Lung (tissue), 12 donors: ENCODE data around the gene IGFBP6. TPM values are rescaled to one million over a fixed set of nuclear protein-coding genes. Genes with fewer than 3 reads are reported as not detected.

Source experiments
- ATAC-seq: fragments of 200-7000 bp; cut with Tn5 transposase; one replicate; pipeline ENCODE4 v1.9.1; 2020; ENCODE audit warnings: moderate number of reproducible peaks; ENCODE audit not compliant: insufficient read depth, low FRiP score
- DNase-seq, 3 donors: peaks; one replicate each; pipeline ENCODE4 v3.0.0-alpha.2; 2013 to 2017
- H3K27ac ChIP-seq, 2 donors: one replicate each; pipeline ENCODE4 v1.5.1; 2013; ENCODE audit warnings: mild to moderate bottlenecking in 2 of 2, moderate library complexity in 2 of 2, control low read depth in 1 of 2, inconsistent platforms in 1 of 2, low read depth in 1 of 2, low read length in 1 of 2
- H3K27me3 ChIP-seq, 3 donors: one replicate each; pipeline ENCODE4 v1.5.1; 2013; ENCODE audit warnings: low read length in 2 of 3; ENCODE audit not compliant: control insufficient read depth in 3 of 3, insufficient read depth in 3 of 3
- H3K36me3 ChIP-seq, 4 donors: one replicate each; pipeline ENCODE4 v1.5.1; 2013; ENCODE audit warnings: low read length in 4 of 4, mild to moderate bottlenecking in 1 of 4, moderate library complexity in 1 of 4; ENCODE audit not compliant: control insufficient read depth in 4 of 4, insufficient read depth in 4 of 4
- H3K4me1 ChIP-seq, 5 donors: one replicate each; pipeline ENCODE4 v1.5.1; 2013; ENCODE audit warnings: low read length in 5 of 5, mild to moderate bottlenecking in 2 of 5, moderate library complexity in 1 of 5; ENCODE audit not compliant: control insufficient read depth in 5 of 5, insufficient read depth in 5 of 5
- H3K4me3 ChIP-seq: one replicate; pipeline ENCODE4 v1.5.1; 2013; ENCODE audit warnings: mild to moderate bottlenecking, control low read depth, moderate library complexity
- H3K9ac ChIP-seq, 2 donors: one replicate each; pipeline ENCODE4 v1.5.1; 2013; ENCODE audit warnings: low read length in 2 of 2, control low read depth in 1 of 2; ENCODE audit not compliant: insufficient read depth in 1 of 2
- H3K9me3 ChIP-seq, 4 donors: one replicate each; pipeline ENCODE4 v1.5.1; 2013; ENCODE audit warnings: low read length in 3 of 4, mild to moderate bottlenecking in 1 of 4, moderate library complexity in 1 of 4; ENCODE audit not compliant: control insufficient read depth in 4 of 4, insufficient read depth in 3 of 4
- WGBS, 2 donors: extraction: QIAGEN DNeasy Blood & Tissue Kit; methylation state at CpG; one replicate each; pipeline ENCODE4 v1.1.7; 2013; 5-methylcytosine and 5-hydroxymethylcytosine counted together
- polyA plus RNA-seq, 2 donors: library from polyadenylated mRNA; stranded (reverse); fragments of 200-250 nt; gene quantifications; one replicate each; pipeline ENCODE4 v1.2.1, GENCODE V29; 2013
- total RNA-seq, 2 donors: library from RNA; depleted of rRNA in 1 of 2; stranded (reverse); fragments of >200 nt in 1 of 2; gene quantifications; one replicate each; pipeline ENCODE4 v1.2.1, GENCODE V29; 2014 to 2021
- TF ChIP-seq, protein P1 (sequence below): IDR thresholded peaks from 2 replicates; pipeline ENCODE4 v1.5.1; 2012; ENCODE audit warnings: mild to moderate bottlenecking; ENCODE audit errors: control extremely low read depth, extremely low read depth
- donor health status: control.
- donor health status: control.
- donor health status: Bipolar disorder and iron deficiency.
- donor health status: healthy.
- donor health status: DM: yes; HTN: yes; CAD: no.

Gene IGFBP6
- total and polyA plus RNA-seq, 4 donors = 15.9 to 75.0 (median 29.2) TPM

DNA sequence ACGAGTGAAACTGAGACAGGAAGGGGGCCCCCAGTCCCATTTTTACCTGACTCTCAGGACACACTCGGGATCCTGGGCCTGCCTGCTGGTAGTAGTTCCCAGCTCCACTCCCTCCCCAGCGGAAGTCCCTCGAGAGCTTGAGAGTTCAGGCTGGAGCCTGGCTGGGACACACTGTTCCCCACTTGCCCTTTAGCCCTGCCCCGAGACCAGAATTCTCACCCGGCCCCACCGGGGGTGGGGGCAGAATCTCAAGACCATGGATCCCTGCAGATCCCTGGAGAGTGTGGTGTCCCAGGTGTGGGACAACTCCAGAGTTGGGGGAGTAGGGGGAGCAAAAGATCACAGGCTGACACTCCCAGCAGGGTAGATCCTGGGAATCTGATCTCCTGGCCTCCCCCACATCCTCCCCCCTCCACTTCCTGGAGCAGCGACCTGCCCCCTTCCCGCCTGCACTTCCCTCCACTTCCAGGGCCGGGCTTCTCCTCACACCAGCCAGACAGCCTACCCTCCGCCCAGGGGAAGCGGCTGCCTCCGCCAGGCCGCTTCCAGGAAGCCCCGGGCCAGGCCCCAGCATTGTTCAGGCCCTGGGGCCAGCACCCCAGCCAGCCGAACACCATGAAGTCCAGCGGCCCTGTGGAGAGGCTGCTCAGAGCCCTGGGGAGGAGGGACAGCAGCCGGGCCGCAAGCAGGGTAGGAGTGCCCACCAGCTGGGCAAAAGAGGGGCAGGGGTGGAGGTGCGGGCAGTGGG is 47.7 kb upstream of the IGFBP6 start, which contains the start of gene TNS2:
Gene TNS2, plus strand, starts transcription at position 495 of the 748 bp plus-strand sequence. Its CDS starts 121 bp downstream, at position 616.
- Histone ChIP-seq H3K9me3 (no peaks in the 10 kb centered on the region), H3K4me3 (peak within 1 kb of the TSS; percentile 73), H3K9ac (peak within 1 kb of the TSS; percentile 28 to 69), H3K36me3 (peaks cover 0 to 10% (median 2%) of the 10 kb centered on the region in 4 donors), H3K27me3 (no peaks in the 10 kb centered on the region), H3K27ac (peak within 1 kb of the TSS; percentile 89 to 96), H3K4me1 (peaks cover 15 to 74% (median 32%) of the 10 kb centered on the region in 5 donors)
- DNase-seq (peak; percentile 65 to 78 (median 66)), ATAC-seq (peak; percentile 13)
- WGBS, 2 donors = 25 to 48% methylated on average over 20 of the region's 20 CpGs
- TF ChIP-seq, protein P1, sequence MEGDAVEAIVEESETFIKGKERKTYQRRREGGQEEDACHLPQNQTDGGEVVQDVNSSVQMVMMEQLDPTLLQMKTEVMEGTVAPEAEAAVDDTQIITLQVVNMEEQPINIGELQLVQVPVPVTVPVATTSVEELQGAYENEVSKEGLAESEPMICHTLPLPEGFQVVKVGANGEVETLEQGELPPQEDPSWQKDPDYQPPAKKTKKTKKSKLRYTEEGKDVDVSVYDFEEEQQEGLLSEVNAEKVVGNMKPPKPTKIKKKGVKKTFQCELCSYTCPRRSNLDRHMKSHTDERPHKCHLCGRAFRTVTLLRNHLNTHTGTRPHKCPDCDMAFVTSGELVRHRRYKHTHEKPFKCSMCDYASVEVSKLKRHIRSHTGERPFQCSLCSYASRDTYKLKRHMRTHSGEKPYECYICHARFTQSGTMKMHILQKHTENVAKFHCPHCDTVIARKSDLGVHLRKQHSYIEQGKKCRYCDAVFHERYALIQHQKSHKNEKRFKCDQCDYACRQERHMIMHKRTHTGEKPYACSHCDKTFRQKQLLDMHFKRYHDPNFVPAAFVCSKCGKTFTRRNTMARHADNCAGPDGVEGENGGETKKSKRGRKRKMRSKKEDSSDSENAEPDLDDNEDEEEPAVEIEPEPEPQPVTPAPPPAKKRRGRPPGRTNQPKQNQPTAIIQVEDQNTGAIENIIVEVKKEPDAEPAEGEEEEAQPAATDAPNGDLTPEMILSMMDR = no peak

DNA sequence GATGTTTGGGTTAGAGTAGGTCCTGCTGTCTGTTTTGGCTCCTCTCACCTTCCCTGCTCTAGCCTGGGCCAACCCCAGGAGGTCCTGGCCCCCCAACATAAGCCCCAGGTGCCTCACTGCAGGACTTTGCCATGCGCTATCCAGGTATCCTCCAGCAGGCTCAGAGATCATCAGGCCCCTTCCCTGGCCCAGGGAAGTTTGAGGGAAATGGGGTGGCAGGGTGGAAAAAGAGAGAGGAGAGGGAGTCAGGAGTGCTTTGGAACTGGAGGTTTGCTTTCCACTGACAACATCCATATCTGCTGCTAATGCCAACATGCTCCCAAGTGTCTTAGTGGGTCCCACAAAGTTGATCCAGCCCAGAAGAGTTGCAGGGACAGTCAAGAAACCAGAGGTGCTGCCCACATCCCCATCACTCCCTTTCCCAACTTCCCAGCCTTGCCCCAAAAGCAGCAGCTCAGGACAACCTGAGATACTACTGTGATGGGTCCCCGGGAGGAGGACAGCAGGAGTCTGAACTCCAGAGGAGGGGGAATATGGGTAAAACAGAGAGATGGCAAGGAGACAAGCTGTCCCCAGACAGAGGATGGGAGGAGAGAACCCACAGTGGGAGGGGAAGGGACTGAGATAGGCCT is 46.9 kb upstream of the IGFBP6 start:
- H3K36me3 ChIP-seq = peaks cover 0 to 16% (median 6%) of the 10 kb centered on the region in 4 donors
- H3K27me3 ChIP-seq = no peaks in the 10 kb centered on the region
- TF ChIP-seq, protein P1 = no peak
- peak overlapping the region; percentile 89 to 96 for H3K27ac ChIP-seq
- peak overlapping the region; percentile 73 for H3K4me3 ChIP-seq
- H3K9me3 ChIP-seq = no peaks in the 10 kb centered on the region
- peak overlapping the region; percentile 28 to 69 for H3K9ac ChIP-seq
- 54 to 78% methylated on average over 2 of the region's 2 CpGs for WGBS, 2 donors
- ATAC-seq (no peak), DNase-seq (no peak)
- H3K4me1 ChIP-seq = peaks cover 12 to 72% (median 31%) of the 10 kb centered on the region in 5 donors

DNA sequence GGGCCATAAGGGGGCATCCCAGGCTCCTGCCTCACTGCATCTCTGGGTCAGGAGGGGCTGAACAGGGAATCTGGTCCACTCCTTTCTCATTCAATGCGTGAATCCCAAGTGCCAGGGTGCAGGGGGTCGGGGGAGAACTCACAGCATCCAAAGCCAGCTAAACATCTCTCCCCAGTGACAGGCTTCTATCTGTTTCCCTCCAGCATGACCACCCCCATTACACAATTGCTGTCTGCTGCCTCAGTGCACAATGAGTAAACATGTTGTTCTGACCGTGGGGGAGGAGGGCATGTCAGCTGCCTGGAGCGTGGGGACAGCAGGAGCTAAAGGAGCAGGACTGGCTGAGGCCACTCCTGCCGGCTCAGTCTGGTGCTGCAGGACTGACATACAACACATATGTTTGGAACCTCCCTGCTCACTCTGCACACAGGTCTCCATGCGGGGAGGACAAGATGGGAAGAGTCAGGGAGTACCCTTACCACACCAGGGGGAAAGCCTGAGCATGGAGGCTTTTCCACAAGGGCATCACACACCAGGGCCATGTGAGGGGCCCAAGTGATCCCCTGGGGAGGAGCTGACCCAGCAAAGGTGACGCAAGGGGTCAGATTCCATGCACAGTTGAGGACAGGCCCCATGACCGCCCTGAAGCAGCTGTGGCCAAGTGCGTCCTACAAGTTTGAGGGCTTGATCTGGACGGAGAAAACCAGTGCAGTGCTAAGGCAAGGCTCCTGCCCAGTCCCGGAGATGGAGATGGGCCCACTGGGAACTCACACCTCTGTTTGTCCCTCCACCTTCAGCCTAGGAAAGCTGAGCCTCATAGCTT is 46.2 kb upstream of the IGFBP6 start:
- TF ChIP-seq, protein P1 = no peak
- Histone ChIP-seq H3K4me3 (peak overlapping the region; percentile 73), H3K36me3 (peaks cover 0 to 20% (median 11%) of the 10 kb centered on the region in 4 donors), H3K27ac (peak overlapping the region; percentile 89 to 96), H3K4me1 (peaks cover 9 to 66% (median 26%) of the 10 kb centered on the region in 5 donors), H3K9ac (peak overlapping the region in 1 of 2 donors; percentile 69), H3K9me3 (no peaks in the 10 kb centered on the region), H3K27me3 (no peaks in the 10 kb centered on the region)
- no peak for ATAC-seq
- DNase-seq = peak; percentile 61 to 86 (median 76)
- WGBS, 2 donors = 25 to 54% methylated on average over 11 of the region's 11 CpGs
